OCI-LY1 (cell line): ENCODE measurements around the gene ZNF212.

Experiments
- H2AFZ ChIP-seq: fragments of 200-600 bp; sonication (generic), shearing (Covaris generic); 2 replicates; pipeline ENCODE4 v1.6.0; 2014; ENCODE audit warnings: antibody characterized with exemption, mild to moderate bottlenecking, low read length
- H3F3A ChIP-seq: fragments of 200-600 bp; sonication (generic), shearing (Covaris generic); 2 replicates; pipeline ENCODE4 v1.6.0; 2014; ENCODE audit warnings: mild to moderate bottlenecking, antibody characterized with exemption, low read length, moderate library complexity; ENCODE audit not compliant: insufficient read depth
- H3K27ac ChIP-seq: fragments of 200-600 bp; sonication (generic); 2 replicates; pipeline ENCODE4 v1.5.1; 2014; ENCODE audit warnings: low read length, mixed run types, mild to moderate bottlenecking, low read depth; ENCODE audit not compliant: poor library complexity, severe bottlenecking
- H3K27me3 ChIP-seq: fragments of 200-600 bp; sonication (generic); 2 replicates; pipeline ENCODE4 v1.6.0; 2014; ENCODE audit warnings: antibody characterized with exemption, mild to moderate bottlenecking, low read length, moderate library complexity; ENCODE audit not compliant: insufficient read depth
- H3K36me3 ChIP-seq: fragments of 200-600 bp; sonication (generic); 2 replicates; pipeline ENCODE4 v1.6.1; 2014; ENCODE audit warnings: mild to moderate bottlenecking, antibody characterized with exemption, low read length, moderate library complexity, mixed read lengths; ENCODE audit not compliant: insufficient read depth
- H3K4me1 ChIP-seq: fragments of 200-600 bp; sonication (generic); 2 replicates; pipeline ENCODE4 v1.5.1; 2014; ENCODE audit warnings: mild to moderate bottlenecking, low read length, moderate library complexity; ENCODE audit not compliant: insufficient read depth, severe bottlenecking
- H3K4me2 ChIP-seq: fragments of 200-600 bp; sonication (generic), shearing (Covaris generic); 2 replicates; pipeline ENCODE4 v1.6.1; 2014; ENCODE audit warnings: low read length
- H3K4me3 ChIP-seq: fragments of 200-600 bp; sonication (generic); 2 replicates; pipeline ENCODE4 v1.5.1; 2014; ENCODE audit warnings: low read length, low read depth, mild to moderate bottlenecking, mixed read lengths; ENCODE audit not compliant: poor library complexity, severe bottlenecking
- H3K79me2 ChIP-seq: fragments of 200-600 bp; shearing (Covaris generic); 2 replicates; pipeline ENCODE4 v1.6.1; 2016; ENCODE audit warnings: mixed run types, low read length, mixed read lengths; ENCODE audit not compliant: insufficient read depth
- H3K9ac ChIP-seq: fragments of 200-600 bp; sonication (generic), shearing (Covaris generic); 2 replicates; pipeline ENCODE4 v1.6.1; 2014; ENCODE audit warnings: mild to moderate bottlenecking, low read length, mixed read lengths
- H3K9me2 ChIP-seq: fragments of 200-600 bp; sonication (generic), shearing (Covaris generic); 2 replicates; pipeline ENCODE4 v1.6.1; 2014; ENCODE audit warnings: low read depth, mild to moderate bottlenecking, low read length, mixed read lengths
- H3K9me3 ChIP-seq: fragments of 200-600 bp; shearing (Covaris generic); 2 replicates; pipeline ENCODE4 v1.6.1; 2014; ENCODE audit warnings: low read length, mixed read lengths
- H4K20me1 ChIP-seq: fragments of 200-600 bp; sonication (generic), shearing (Covaris generic); 2 replicates; pipeline ENCODE4 v1.6.0; 2016; ENCODE audit warnings: mild to moderate bottlenecking, low read length; ENCODE audit not compliant: insufficient read depth
- CTCF ChIP-seq: fragments of 200-600 bp; sonication (generic), shearing (Covaris generic); IDR thresholded peaks from 2 replicates; pipeline ENCODE4 v1.5.1; 2017; ENCODE audit warnings: mild to moderate bottlenecking, antibody characterized with exemption, low read length, moderate library complexity, mixed read lengths
- EZH2 ChIP-seq: fragments of 200-600 bp; sonication (generic), shearing (Covaris generic); IDR thresholded peaks from 2 replicates; pipeline ENCODE4 v1.8.0; 2017; ENCODE audit warnings: borderline replicate concordance, mixed run types, mild to moderate bottlenecking, antibody characterized with exemption, low read length, moderate library complexity, mixed read lengths

Gene ZNF212

GRCh38 chr7:149277871-149278270 lies 38.4 kb downstream of the ZNF212 start:
- Histone ChIP-seq H3K9ac (no peak overlapping the region), H3K4me2 (no peak overlapping the region), H2AFZ (no peak overlapping the region), H4K20me1 (no peaks in the 10 kb centered on the region), H3K79me2 (no peaks in the 10 kb centered on the region), H3K27me3 (no peaks in the 10 kb centered on the region), H3K4me1 (peaks cover 5% of the 10 kb centered on the region), H3K36me3 (peaks cover 77% of the 10 kb centered on the region), H3K4me3 (no peak overlapping the region), H3K9me2 (no peaks in the 10 kb centered on the region), H3F3A (no peaks in the 10 kb centered on the region), H3K27ac (no peak overlapping the region), H3K9me3 (no peaks in the 10 kb centered on the region)
- TF ChIP-seq CTCF, result no peak
- no peak for TF ChIP-seq EZH2

GRCh38 chr7:149278396-149278795 lies 38.9 kb downstream of the ZNF212 start:
- H3K27ac ChIP-seq, result no peak overlapping the region
- H3K9me2 ChIP-seq, result no peaks in the 10 kb centered on the region
- H2AFZ ChIP-seq, result no peak overlapping the region
- H3K9me3 ChIP-seq, result no peaks in the 10 kb centered on the region
- peaks cover 5% of the 10 kb centered on the region for H3K4me1 ChIP-seq
- no peaks in the 10 kb centered on the region for H4K20me1 ChIP-seq
- no peak overlapping the region for H3K4me3 ChIP-seq
- H3K36me3 ChIP-seq, result peaks cover 72% of the 10 kb centered on the region
- H3K9ac ChIP-seq, result no peak overlapping the region
- H3K79me2 ChIP-seq, result no peaks in the 10 kb centered on the region
- TF ChIP-seq CTCF (no peak), EZH2 (no peak)
- H3K27me3 ChIP-seq, result no peaks in the 10 kb centered on the region
- H3F3A ChIP-seq, result no peaks in the 10 kb centered on the region
- no peak overlapping the region for H3K4me2 ChIP-seq

GRCh38 chr7:149279111-149279743 lies 39.8 kb downstream of the ZNF212 start:
- H3F3A ChIP-seq, result no peaks in the 10 kb centered on the region
- no peaks in the 10 kb centered on the region for H4K20me1 ChIP-seq
- no peak overlapping the region for H3K9ac ChIP-seq
- TF ChIP-seq EZH2, result no peak
- no peak for TF ChIP-seq CTCF
- H3K4me3 ChIP-seq, result no peak overlapping the region
- H3K27me3 ChIP-seq, result no peaks in the 10 kb centered on the region
- H3K36me3 ChIP-seq, result peaks cover 64% of the 10 kb centered on the region
- H3K4me1 ChIP-seq, result peaks cover 12% of the 10 kb centered on the region
- H3K4me2 ChIP-seq, result no peak overlapping the region
- no peak overlapping the region for H3K27ac ChIP-seq
- no peaks in the 10 kb centered on the region for H3K9me2 ChIP-seq
- no peaks in the 10 kb centered on the region for H3K9me3 ChIP-seq
- H2AFZ ChIP-seq, result no peak overlapping the region
- H3K79me2 ChIP-seq, result no peaks in the 10 kb centered on the region
